ENCODE measurements around the gene ATP5MC3. TPM values are rescaled to one million over a fixed set of nuclear protein-coding genes. Genes with fewer than 3 reads are reported as not detected.

The ATP5MC3 gene
- total and polyA plus RNA-seq, 2 experiments from 2014 or later, result 185 to 557 TPM

GRCh38 chr2:175136334-175137215 lies 44.9 kb downstream of the ATP5MC3 start (continued):
- TF ChIP-seq CTCF (conservative IDR thresholded peaks at IDR 0.05; ENCODE audit: low read depth in 2 of 2), result no peak
- TF ChIP-seq ZNF114 (CRISPR knock-in tag; IDR thresholded peaks at IDR 0.05), result no peak
- TF ChIP-seq REST (IDR thresholded peaks at IDR 0.05; ENCODE audit: unreplicated experiment), result no peak

GRCh38 chr2:175135862-175136261 lies 45.6 kb downstream of the ATP5MC3 start:
- H3K4me1 ChIP-seq (ENCODE audit: insufficient read depth), result peaks cover 27% of the 10 kb centered on the region; the same call in 1 of the 2 replicates
- no peaks in the 10 kb centered on the region for H3K9me2 ChIP-seq (ENCODE audit: insufficient read depth)
- ATAC-seq (no peak), DNase-seq (ENCODE audit: low spot score) (no peak)
- peak overlapping the region; percentile 21 for H3K4me2 ChIP-seq
- peaks cover 59% of the 10 kb centered on the region for H3K79me2 ChIP-seq (replicated peaks; ENCODE audit: insufficient read depth)
- Mint-ChIP-seq H3K27ac (0 out of 2 replicates have a peak overlapping the region, but pooled peaks have one; percentile 78), H3K27me3 (ENCODE audit: insufficient read depth, low read depth, poor library complexity) (no peaks in the 10 kb centered on the region), H3K4me3 (peak overlapping the region; percentile 46; the same call in 2 of the 3 replicates), H3K4me1 (peaks cover 27% of the 10 kb centered on the region), H3K9me3 (no peaks in the 10 kb centered on the region), H3K36me3 (ENCODE audit: low read depth) (peaks cover 15% of the 10 kb centered on the region; the same call in 2 of the 3 replicates)
- no peaks in the 10 kb centered on the region for H3K27me3 ChIP-seq (ENCODE audit: insufficient read depth)
- no peaks in the 10 kb centered on the region for H3F3A ChIP-seq (replicated peaks; ENCODE audit: low read depth)
- H3K36me3 ChIP-seq (ENCODE audit: insufficient read depth), result no peaks in the 10 kb centered on the region
- H3K27ac ChIP-seq (ENCODE audit: low read depth), result no peak overlapping the region; the same call in 1 of the 2 replicates
- no peak overlapping the region for H2AFZ ChIP-seq
- no peak overlapping the region for H3K4me3 ChIP-seq
- TF ChIP-seq ZNF331 (CRISPR knock-in tag; IDR thresholded peaks at IDR 0.05; ENCODE audit: low read depth), result no peak
- H4K20me1 ChIP-seq (replicated peaks; ENCODE audit: insufficient read depth), result peaks cover 6% of the 10 kb centered on the region; the same call in 1 of the 2 replicates

GRCh38 chr2:175135177-175135576 lies 46.3 kb downstream of the ATP5MC3 start:
- no peaks in the 10 kb centered on the region for H3F3A ChIP-seq (replicated peaks; ENCODE audit: low read depth)
- no peak overlapping the region for H3K4me3 ChIP-seq
- Mint-ChIP-seq H3K27me3 (ENCODE audit: insufficient read depth, low read depth, poor library complexity) (no peaks in the 10 kb centered on the region), H3K36me3 (ENCODE audit: low read depth) (peaks cover 15% of the 10 kb centered on the region; the same call in 2 of the 3 replicates), H3K27ac (peak overlapping the region; percentile 18), H3K4me3 (no peak overlapping the region), H3K9me3 (no peaks in the 10 kb centered on the region), H3K4me1 (peaks cover 27% of the 10 kb centered on the region)
- H3K79me2 ChIP-seq (replicated peaks; ENCODE audit: insufficient read depth), result peaks cover 55% of the 10 kb centered on the region
- H3K9me2 ChIP-seq (ENCODE audit: insufficient read depth), result no peaks in the 10 kb centered on the region
- peaks cover 6% of the 10 kb centered on the region; the same call in 1 of the 2 replicates for H4K20me1 ChIP-seq (replicated peaks; ENCODE audit: insufficient read depth)
- no peaks in the 10 kb centered on the region for H3K36me3 ChIP-seq (ENCODE audit: insufficient read depth)
- ATAC-seq (no peak), DNase-seq (ENCODE audit: low spot score) (no peak)
- no peak overlapping the region for H3K27ac ChIP-seq (ENCODE audit: low read depth)
- 0 out of 2 replicates have a peak overlapping the region, but pooled peaks have one; percentile 21 for H3K4me2 ChIP-seq
- no peaks in the 10 kb centered on the region for H3K27me3 ChIP-seq (ENCODE audit: insufficient read depth)
- TF ChIP-seq CTCF (conservative IDR thresholded peaks at IDR 0.05; ENCODE audit: low read depth in 2 of 2) (peak in 1 of 2 experiments; percentile 38; a peak in 2 of 4 replicates), STAT1 (IDR thresholded peaks at IDR 0.05; ENCODE audit: unreplicated experiment) (no peak)
- H3K4me1 ChIP-seq (ENCODE audit: insufficient read depth), result peaks cover 27% of the 10 kb centered on the region; the same call in 1 of the 2 replicates
- H2AFZ ChIP-seq, result no peak overlapping the region

Data from GM23338 (cell line).